GM10248 (cell line): ENCODE results near the gene HOXD9.

ENCODE experiments used
- CTCF ChIA-PET: fragments of 300-600 bp; sonication (Branson Sonifier 250); formaldehyde crosslinking; extraction: SDS; loops from one replicate; lab custom pipeline; 2021; ENCODE audit warnings: antibody characterized with exemption; lab: Yijun Ruan, JAX
- POLR2A ChIA-PET: fragments of 350-650 bp; sonication (Branson Sonifier 250); formaldehyde crosslinking; extraction: SDS; loops from one replicate; lab custom pipeline; 2020; ENCODE audit warnings: antibody characterized with exemption; lab: Yijun Ruan, JAX
- DNase-seq: peaks from one replicate; pipeline ENCODE4 v3.0.0; 2012; ENCODE audit errors: extremely low spot score
- TF ChIP-seq, protein P1 (sequence below): IDR thresholded peaks from 2 replicates; pipeline ENCODE4 v1.5.1; 2012; ENCODE audit warnings: mild to moderate bottlenecking, low read depth; ENCODE audit errors: extremely low read depth, missing control alignments, control extremely low read depth

Gene HOXD9

DNA sequence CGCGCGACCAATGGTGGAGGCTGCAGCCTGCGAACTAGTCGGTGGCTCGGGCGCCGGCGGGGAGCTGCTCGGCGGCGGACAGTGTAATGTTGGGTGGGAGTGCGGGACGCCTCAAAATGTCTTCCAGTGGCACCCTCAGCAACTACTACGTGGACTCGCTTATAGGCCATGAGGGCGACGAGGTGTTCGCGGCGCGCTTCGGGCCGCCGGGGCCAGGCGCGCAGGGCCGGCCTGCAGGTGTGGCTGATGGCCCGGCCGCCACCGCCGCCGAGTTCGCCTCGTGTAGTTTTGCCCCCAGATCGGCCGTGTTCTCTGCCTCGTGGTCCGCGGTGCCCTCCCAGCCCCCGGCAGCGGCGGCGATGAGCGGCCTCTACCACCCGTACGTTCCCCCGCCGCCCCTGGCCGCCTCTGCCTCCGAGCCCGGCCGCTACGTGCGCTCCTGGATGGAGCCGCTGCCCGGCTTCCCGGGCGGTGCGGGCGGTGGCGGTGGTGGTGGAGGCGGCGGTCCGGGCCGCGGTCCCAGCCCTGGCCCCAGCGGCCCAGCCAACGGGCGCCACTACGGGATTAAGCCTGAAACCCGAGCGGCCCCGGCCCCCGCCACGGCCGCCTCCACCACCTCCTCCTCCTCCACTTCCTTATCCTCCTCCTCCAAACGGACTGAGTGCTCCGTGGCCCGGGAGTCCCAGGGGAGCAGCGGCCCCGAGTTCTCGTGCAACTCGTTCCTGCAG lies at the start of gene HOXD9:
Gene HOXD9, plus strand, starts transcription at position 37 of the 728 bp plus-strand sequence. Its CDS starts 50 bp downstream, at position 87.
- ChIA-PET POLR2A (no interaction called here), CTCF (interaction anchor here (1.0 to 2.2 kb wide), 4 partner anchors 17 to 529 kb away, joined by 3 to 7 read pairs (median 4); no protein-coding TSS in a partner anchor)
- TF ChIP-seq, protein P1, sequence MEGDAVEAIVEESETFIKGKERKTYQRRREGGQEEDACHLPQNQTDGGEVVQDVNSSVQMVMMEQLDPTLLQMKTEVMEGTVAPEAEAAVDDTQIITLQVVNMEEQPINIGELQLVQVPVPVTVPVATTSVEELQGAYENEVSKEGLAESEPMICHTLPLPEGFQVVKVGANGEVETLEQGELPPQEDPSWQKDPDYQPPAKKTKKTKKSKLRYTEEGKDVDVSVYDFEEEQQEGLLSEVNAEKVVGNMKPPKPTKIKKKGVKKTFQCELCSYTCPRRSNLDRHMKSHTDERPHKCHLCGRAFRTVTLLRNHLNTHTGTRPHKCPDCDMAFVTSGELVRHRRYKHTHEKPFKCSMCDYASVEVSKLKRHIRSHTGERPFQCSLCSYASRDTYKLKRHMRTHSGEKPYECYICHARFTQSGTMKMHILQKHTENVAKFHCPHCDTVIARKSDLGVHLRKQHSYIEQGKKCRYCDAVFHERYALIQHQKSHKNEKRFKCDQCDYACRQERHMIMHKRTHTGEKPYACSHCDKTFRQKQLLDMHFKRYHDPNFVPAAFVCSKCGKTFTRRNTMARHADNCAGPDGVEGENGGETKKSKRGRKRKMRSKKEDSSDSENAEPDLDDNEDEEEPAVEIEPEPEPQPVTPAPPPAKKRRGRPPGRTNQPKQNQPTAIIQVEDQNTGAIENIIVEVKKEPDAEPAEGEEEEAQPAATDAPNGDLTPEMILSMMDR, result no peak
- DNase-seq, result no peak

DNA sequence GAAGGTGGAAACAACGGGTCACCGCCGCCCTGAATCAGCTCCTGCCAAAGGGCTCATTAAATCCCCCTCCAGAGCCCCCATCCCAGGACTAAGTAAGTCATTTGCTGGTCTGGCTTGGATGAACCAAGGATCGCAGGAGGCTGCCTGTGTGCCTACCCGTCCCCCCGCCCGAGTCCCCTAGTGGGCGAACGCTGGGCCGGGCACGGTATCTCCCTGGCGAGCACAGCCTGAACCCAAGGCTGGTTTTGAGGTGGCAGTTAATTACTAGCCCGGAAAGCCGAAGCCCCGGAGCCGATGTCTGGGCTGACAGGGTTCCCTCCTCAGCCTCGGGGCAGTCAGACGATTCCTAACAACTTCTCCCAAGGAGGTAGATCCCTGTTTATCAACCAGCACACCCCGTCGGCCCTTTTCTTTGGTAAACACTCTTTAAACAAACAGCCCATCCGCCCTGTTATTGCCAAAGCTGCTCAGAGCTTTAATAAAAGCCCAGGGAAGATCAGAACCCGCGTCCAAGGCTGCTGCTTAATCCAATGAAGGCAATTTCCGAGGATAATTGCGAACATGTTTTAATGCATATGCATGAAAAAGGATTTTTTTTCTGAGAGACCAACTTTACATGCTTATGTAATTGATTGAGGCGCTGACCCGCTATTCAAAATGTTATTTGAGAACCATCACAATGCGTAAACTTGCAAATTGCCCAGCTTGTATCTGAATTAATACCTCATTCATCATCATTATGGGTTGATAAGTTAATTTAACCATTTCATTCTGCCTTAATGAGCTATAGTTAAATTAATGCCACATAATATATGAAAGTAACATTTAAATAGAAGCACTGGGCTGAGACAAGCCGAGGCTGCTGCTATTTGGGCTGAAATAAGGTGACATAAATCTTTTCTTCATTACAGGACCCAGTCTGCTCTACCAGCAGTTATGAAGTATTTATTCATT lies 49.3 kb upstream of the HOXD9 start:
- TF ChIP-seq, protein P1, result no peak
- CTCF ChIA-PET, result interaction anchor here (0.8 to 1.2 kb wide), 2 partner anchors 12 to 15 kb away, joined by 3 to 4 read pairs; no protein-coding TSS in a partner anchor
- POLR2A ChIA-PET, result no interaction called here

DNA sequence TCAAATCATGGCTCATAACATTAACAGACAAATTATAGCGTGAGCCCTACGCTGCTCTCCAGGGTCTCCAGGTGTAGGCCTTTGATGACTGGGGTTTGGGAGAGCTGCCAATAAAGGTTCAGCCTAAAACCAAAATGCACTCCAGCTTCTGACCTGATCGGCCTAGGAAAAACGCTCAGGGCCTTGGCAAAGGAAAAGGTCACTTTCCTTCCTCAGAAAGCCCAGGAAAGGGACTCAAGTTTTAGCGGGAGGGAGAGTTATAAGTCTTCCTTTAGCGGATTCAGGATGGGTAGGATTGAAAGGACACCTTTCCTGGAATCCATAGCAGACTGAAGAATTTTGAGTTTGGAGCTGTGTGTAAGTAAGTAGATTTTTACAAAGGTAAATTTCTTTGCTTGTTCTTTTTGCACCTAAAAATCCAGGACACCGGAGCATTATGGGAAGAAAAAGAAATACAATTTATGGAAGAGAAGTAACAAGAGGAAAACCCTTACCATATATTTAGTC lies 47.5 kb upstream of the HOXD9 start:
- no peak for DNase-seq
- ChIA-PET CTCF (interaction anchor here (1.0 kb wide), 1 partner anchor 15 kb away, joined by 3 read pairs; no protein-coding TSS in a partner anchor), POLR2A (no interaction called here)
- TF ChIP-seq, protein P1, result no peak

More for the DNA sequence above, 49.3 kb upstream of the HOXD9 start:
- no peak for DNase-seq

DNA sequence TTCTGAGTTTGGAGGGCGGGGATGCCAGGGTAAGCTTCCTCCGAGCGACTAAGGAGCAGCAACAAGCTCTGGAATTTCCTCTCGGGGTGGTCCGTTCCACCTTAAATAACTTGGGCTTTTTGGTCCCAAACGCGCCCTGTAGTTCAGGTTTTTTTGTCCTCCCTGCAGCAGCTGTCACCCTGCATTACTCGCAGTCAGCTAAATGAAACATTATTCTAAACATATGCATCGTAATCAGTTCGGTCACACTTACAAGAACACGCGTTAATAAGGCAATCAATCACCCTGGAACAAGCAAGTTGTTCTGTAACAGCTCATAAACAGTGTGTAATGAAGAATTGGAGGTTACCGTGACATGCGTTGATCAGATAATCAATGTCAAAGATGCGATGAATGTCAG lies 47.0 kb upstream of the HOXD9 start:
- no peak for DNase-seq
- ChIA-PET POLR2A (no interaction called here), CTCF (no interaction called here)
- TF ChIP-seq, protein P1, result no peak

DNA sequence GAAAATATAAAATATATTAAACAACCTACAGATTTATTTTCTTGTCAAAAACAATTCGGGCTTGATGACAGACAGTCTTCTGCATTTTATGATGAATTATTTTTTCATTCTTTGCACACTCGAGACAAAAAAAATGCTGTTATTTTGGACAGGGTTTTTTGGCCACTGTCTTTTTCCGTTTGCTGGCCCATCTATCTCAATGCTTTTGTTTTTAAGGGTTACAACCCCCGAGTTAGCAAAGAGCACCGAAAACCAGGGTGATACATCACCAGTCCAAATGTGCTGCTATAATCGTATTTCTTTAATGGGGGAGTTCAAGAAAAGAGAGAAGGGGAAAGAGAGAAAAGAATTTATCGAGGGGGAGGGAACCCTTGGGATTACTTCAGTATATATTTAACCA lies 46.5 kb upstream of the HOXD9 start:
- CTCF ChIA-PET, result interaction anchor here (1.7 kb wide), 1 partner anchor 51 kb away, joined by 7 read pairs; no protein-coding TSS in a partner anchor
- TF ChIP-seq, protein P1, result no peak
- POLR2A ChIA-PET, result no interaction called here

DNA sequence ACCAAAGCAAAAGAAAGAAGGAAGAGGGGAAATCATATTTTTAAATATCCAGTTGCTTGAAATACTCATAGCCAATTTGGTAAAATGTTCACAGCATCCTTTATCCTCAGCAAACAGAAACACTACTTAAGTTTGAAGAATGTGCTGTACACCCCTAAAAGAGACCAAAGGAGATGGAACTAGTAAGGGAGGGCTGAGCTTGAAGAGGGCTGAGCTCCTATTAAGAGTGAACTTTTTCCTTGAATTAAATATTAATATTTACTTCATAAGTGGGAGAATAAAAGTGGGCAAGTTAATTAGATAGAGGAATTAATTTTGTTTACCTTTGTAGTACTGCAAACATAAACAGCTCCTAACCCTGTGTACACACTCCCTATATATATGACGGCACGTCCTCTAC lies 45.7 kb upstream of the HOXD9 start:
- CTCF ChIA-PET, result interaction anchor here (1.4 to 1.7 kb wide), 2 partner anchors 21 to 50 kb away, joined by 4 to 7 read pairs; no protein-coding TSS in a partner anchor
- no peak for DNase-seq
- POLR2A ChIA-PET, result no interaction called here
- TF ChIP-seq, protein P1, result no peak

More for the DNA sequence above, 46.5 kb upstream of the HOXD9 start:
- DNase-seq, result no peak
